ENCODE results near the gene PES1.
"Not testable (repeated sequence)": the region's sequence is repeated elsewhere in the genome, so short reads cannot be mapped to it uniquely, and the experiment has no call there.

Gene PES1

DNA sequence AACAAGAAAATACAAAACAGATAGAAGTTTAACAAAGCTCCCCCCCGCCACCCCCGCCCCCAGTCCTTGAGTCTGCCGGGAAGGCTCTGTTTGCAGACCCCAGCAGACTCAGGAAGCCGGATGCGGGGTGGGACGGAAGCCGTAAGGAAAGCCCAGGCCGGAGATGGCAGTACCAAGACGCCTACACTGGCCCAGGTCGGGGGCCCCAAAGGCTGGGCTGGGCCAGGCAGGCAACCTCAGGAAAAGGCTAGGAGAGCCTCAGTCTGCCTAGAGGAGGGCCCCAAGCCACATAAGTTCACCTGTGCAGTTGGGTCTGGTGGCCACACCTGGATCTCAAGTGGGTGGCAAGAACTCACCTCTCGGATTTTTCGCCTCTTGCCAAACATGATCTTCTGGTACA is 13.2 kb downstream of the PES1 start:
- no peak for DNase-seq (ENCODE audit: low read depth in 4 of 4, low spot score in 1 of 4)

DNA sequence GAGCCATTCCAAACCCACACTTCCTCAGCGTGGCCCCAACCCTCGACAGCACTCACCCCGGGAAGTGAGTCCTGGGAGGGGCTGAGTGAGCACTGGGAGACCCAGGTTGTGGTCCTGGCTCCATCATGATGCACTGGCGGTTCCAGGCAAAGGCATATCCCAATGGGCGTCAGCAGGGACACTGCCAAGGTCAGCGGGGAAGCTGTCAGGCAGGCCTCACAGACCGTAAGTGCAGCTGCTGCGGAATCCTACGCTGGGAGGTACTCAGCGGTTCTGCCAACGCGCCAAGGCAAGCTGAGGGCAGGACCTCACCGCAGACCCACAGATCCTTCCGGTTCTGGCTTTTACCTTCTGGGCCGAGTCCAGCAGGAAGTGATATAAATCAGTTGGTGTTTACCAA is 15.9 kb downstream of the PES1 start:
- no peak for DNase-seq (ENCODE audit: low read depth in 4 of 4, low spot score in 1 of 4)

DNA sequence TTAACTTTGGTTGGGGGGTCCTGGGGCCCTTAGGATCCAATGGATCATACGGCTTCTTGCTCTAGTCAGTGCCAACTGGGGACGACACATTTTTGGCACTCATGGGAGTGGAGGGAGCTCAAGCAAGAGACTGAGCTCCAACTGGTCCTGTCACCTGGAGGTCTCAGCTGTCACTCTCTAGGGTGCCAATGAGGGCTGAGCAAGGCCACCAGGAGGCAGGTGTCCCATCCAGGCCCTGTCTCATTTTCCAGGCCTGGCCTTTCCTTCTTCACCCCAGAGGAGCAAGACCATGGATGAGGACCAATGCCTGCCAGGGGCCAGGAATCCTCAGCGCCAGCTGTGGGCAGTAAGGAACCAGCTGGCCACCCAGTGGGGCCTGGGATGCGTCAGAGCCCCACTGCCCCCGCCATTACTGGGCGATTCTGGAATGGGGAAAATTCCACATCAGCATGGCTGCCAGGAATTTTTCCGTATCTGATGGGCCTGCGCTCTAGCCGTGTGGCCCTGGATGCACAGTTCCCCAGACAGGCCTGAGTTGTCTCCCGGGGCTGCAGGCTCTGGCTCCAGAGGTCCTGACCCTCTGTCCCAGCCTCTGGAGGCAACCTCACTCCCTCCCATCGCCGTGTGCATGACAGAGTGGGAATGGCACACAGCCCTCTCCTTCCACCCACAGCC is 16.6 kb downstream of the PES1 start:
- DNase-seq (ENCODE audit: low read depth in 4 of 4, low spot score in 1 of 4): no peak

DNA sequence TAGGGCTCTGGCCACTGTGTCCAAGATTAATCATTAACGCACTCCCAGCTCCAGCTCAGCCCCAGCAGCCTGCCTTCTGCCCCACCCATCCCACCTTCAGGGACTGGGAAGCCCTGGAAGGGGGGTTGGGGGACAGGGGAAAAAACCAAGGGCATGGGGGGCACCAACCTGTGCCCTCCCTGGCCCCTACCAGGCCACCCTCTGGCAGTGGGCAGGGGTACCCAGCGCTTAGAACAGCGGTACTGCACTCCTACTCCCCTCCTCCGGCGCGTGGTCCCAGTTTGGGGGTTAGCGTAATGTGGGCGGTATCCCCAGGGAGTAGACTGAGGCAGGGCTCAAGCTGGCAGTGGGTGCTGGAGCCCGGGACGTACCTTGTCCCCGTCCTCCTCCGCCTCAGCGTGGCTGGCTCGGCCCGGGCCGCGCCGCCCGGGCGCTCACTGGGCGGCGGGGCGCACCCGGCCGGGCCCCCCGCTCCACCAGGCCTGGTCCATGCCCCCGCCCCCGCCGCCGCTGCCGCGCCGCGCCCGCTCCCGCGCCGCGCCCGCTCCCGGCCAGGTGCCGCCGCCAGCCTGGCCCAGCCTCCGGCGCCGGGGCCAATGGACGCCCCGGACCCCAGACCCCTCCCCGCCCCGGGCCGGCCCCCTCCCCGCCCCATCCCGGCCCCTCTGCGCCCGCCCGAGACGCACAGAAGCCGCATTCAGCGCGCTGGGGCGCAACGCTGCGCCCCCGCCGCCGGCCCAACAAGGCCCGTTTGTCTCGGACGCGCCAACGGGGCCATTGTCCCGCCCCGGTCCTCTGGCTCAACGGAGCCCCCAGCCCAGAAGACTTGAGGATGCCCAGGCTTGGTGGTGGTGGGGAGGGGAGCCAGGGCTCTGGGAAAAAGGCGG is 17.4 kb downstream of the PES1 start, which contains the start of gene GAL3ST1:
Gene GAL3ST1, minus strand, starts transcription at position 571 of the 887 bp plus-strand sequence. CDS start 17,273 bp downstream, outside the sequence.
- DNase-seq (ENCODE audit: low read depth in 4 of 4, low spot score in 1 of 4): no peak

DNA sequence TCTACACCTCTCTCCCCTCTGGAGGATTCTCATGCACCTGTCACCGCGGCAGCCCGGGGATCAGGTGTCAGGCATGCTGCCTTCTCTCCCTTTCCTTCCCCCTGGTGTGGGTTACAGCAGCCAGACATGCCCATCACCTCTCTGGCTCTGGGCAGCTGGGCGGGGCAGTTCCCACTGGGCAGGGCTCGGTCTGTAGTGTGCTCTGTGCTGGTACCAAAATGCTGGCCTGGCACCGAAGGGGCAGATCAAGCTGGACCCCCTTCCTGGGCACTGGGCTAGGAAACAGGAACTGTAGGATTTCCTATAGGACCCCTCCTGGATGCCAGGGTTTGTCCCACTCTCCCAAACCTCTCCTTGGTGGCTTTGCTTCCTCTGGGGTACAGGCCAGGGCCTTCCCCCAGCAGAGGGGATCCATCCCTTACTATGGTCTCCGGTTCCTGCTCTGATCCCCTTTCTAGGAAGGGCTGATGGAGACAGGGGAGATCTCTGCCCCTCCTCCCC is 18.1 kb downstream of the PES1 start:
- DNase-seq (ENCODE audit: low read depth in 4 of 4, low spot score in 1 of 4): no peak

DNA sequence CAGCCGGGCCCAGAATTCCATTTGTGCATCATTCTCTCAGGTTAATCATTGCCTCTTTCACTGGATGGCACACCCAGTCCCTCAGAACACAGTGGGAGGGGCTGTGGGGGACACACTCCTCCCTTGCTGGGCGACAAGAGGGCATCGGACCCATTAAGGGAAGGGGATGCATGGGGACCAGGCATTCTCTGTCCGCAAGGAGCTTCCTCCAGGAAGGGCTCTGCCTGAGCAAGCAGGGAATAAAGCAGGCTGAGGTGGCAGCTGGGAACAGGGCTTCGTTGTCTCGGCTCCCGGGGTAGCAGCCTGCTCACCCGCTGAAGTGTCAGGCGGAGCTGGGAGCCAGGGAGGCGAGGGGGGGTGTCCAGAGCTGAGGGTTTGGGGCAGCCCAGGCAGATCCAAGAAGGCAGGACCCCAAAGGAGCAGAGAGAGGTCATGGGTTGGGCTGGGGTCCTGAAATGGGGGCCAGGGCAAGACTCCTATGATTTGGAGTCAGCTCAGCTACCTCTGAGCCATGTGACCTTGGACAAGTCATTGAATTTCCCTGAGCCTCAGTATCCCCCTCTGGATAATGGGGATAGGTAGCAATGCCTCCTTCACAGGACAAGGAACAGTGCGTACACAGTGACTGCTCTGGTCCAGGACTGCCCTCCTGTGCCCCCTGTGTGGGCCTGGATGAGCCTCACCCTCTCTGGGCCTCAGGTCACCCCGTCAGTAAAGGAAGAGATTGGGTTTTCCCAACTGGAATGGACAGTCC is 18.7 kb downstream of the PES1 start:
- no peak for DNase-seq (ENCODE audit: low read depth in 4 of 4, low spot score in 1 of 4)

DNA sequence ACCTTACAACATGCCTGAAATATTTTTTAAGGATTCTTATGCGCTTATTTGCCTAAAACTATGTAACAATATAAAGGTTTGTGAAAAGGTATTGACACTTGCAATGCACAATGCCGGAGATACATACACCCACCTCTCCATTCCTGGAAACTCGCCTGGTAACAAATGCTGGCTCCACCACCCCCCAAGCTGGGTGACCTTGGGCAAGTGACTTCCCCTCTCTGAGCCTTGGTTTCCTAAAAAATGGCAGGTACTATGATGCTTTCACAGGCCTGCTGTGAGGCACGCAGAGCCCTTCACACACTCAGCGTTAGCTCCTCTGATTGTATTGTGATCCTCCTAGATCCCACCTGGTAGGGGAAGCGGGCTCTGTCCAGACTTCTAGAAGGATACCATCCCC is 19.5 kb downstream of the PES1 start:
- DNase-seq (ENCODE audit: low read depth in 4 of 4, low spot score in 1 of 4): no peak

DNA sequence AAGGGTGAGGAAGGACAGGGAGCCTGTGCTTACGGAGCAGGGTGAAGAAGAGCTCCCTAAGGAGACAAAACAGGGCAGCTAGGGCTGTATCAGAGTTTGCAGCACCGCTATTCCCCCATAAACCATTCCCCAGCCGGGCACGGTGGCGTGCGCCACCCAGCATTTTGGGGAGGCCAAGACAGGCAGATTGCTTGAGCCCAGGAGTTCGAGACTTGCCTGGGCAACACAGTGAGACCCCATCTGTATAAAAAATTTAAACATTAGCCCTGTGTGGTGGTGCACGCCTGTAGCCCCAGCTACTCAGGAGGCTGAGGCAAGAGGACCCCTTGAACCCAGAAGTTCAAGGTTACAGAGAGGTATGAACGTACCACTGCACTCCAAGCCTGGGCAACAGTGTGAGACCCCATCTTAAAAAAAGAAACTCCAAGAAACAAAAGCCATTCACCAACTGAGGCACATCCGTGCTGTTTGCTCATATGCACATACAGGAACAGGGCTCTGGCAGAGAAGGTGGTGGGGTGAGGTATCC is 22.0 kb downstream of the PES1 start:
- no peak for DNase-seq (ENCODE audit: low read depth in 4 of 4, low spot score in 1 of 4)

DNA sequence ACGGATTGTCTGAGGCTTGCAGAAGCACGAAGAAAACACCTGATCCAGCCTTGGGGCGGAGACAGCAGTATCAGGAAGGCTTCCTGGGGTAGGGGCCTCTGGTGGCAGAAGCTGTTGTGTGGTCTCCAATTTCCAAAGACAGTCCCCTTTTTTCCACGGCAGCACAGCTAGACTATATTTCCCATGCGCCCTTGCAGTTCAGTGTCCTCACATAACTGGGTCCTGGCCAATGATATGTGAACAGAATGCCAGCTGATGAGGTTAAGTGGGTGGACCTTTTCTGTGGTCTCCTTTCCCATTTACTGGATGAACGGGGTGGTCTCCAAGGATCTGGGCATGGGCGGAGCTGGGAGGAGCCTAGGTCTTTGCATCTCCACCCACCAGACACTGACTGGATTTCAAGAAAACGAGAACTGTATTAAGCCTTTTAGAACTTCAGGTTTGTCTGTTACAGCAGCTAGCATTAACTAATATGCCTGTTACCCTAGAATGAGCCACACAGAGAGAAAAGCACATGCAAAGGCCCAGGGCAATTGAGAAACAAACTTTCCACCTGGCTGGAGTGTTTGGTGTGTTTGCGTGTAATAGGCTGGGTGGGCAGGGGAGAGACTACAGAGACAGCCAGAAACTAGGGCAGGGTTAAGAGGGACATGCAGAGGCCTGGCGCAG is 23.4 kb downstream of the PES1 start:
- DNase-seq (ENCODE audit: low read depth in 4 of 4, low spot score in 1 of 4): no peak

DNA sequence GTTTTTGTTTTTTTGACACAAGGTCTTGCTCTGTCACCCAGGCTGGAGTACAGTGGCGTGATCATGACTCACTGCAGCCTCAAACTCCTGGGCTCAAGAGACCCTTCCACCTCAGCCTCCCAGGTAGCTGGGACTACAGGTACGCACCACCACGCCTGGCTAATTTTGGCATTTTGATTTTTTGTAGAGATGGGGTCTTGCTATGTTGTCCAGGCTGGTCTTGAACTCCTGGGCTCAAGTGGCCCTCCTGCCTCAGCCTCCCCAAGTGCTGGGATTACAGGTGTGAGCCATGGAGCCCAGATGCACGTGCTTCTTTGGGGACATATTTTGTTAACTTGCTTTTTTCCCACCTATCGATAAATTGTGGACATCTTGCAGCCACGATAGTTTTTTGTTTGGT is 24.4 kb downstream of the PES1 start:
- DNase-seq (ENCODE audit: low read depth in 4 of 4, low spot score in 1 of 4): not testable (repeated sequence)

DNA sequence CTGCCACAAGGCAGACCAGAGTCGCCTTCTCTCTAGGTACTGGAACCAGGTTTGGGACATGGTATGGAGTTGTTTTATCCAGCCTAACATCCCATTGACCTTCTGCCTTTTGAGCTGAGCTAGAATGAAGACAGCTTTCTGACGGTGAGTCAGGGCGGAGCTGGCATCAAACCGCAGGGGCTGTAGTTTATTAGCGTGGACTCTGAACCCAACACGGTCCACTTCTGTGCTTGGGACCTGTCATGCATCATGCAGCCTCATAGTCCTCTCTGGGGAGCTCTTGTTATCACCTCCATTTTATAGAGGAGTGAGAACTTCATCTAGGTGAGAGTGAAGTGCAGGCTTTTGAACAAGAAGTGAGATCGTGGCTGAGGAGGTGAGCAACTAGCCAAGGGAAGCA is 25.6 kb downstream of the PES1 start:
- no peak for DNase-seq (ENCODE audit: low read depth in 4 of 4, low spot score in 1 of 4)

DNA sequence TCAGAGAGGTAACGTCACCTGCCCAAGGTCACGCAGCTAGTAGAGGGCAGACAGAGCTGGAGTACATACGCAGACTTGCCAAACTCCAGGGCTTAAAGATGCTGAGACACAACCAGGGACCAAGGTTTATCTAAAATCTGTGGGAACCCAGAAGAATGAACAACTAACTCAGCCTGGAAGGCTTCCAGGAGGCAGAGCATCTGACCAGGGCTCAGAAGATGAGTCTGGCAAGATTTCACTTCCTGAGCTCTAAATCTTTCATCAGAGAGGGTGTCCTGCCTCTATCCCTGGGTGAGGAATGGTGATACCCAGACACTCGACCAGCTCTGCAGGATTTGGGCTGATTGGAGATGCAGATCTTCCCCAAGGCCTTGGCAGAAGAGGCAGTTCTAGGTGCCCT is 26.4 kb downstream of the PES1 start:
- DNase-seq (ENCODE audit: low read depth in 4 of 4, low spot score in 1 of 4): no peak

DNA sequence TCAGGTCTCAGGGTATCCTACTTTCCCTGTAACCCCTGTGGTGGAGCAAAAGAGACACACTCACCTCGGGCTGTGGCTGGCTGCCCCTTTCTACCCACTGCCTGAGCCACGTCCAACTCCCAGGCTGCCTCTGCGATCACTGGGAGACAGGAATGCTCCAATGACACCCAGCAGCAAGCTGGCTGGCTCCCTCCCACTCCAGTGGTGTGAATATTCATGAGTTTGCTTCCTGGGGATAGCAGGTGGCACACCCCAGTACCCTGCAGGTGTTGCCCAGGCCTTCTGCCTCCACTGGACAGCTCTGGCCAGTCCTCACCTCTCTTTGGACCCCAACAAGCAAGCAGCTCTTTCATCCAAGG is 27.0 kb downstream of the PES1 start:
- DNase-seq (ENCODE audit: low read depth in 4 of 4, low spot score in 1 of 4): no peak

DNA sequence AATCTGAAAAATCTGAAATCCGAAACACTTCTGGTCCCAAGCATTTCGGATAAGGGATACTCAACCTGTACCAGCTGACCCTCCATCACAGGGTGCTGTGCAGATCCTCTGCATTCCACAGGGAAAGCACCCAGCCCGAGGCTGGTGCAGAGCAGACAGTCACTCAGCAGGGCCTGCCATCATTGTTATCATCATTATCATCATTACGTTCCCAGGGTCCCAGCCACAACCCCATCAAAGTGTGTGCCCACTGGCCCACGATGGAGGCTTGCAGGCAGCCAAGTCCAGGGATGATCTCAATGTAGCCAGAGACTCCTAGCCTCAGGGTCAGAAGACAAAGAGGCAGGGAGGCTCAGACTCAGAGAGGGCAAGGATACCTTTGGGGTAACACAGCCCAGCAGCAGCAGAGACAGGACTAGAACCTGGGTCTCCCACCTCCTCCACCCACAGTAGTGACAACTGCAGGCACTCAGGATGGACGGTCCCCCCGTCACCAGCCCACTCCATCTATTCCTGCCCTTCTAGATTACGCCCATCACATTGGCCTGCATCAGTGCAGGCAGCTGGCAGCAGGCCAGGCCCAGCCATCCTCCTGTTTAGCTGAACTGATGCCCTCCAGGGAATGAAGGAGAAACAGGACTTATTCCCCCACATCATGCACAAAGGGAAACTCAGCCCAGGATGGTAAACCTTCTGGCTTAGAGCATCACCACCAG is 27.5 kb downstream of the PES1 start:
- no peak for DNase-seq (ENCODE audit: low read depth in 4 of 4, low spot score in 1 of 4)

DNA sequence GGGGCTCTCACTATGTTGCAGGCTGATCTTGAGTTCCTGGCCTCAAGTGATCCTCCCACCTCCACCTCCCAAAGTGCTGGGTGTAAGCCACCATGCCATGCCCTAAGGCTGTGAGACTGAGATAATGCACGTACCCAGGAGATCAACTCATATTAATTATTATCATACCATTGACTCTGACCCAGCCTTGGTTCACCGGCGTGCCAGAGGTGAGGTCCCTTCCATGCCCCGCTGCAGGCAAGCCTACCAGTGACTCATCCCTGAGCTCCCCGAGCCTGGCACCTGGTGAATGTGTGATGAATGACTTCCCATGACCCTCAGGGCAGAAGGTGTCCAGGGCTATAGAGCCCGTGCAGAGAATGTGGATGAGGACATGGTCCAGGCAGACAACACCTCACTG is 29.3 kb downstream of the PES1 start:
- DNase-seq (ENCODE audit: low read depth in 4 of 4, low spot score in 1 of 4): no peak

DNA sequence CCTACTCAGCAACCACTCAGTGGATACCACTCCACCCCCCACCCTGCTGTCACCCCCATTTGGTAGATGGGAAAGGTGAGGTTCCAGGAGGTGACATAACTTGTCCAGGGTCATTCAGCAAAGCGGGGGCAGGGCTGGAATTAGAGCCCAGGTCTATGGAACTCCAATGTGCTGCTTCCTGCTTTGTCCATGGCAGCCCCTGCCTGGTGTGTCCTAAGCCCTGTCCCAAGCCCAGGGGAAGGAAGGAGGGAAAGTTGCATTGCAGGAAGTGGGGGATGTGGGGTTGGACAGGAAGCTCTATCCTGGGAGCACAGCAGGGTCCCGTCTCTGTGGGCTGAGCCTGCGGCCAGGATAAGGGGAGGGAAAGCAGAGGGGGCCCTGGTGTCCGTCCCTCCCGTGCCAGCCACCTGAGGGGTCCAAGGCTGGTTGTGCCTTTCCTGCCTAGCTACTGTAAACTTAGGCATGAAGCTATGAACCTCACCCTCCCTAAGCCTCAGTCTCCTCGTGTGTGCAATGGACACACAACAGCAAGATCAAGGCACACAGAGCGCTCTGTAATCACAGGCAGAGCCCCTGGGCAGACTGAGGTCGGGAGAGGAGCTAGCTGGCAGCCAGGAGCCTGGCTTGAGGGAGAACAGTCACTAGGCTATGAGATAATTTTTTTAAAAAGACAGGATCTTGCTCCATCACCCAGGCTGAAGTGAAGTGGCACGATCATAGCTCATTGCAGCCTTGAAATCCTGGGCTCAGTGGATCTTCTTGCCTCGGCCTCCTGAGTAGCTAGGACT is 30.1 kb downstream of the PES1 start:
- DNase-seq (ENCODE audit: low read depth in 4 of 4, low spot score in 1 of 4): no peak

DNA sequence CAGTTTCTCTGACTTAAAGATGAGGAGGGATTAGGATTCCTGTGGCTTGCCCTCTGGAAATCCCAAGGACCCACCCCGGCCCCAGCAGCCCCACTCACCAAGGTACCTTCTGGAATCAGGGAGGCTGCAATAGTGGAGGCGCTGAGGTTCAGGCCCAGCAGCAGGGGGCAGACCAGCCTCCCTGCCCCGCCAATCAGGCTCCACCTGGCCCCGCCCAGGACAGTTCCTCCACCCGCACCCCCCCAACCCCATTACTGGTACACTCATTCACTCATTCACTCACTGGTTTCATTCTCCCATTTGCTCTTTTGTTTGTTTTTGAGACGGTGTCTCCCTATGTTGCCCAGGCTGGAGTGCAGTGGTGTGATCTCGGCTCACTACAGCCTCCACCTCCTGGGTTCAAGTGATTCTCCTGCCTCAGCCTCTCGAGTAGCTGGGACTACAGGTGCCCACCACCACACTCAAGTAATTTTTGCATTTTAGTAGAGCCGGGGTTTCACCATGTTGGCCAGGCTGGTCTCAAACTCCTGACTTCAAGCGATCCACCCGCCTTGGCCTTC is 31.0 kb downstream of the PES1 start:
- not testable (repeated sequence) for DNase-seq (ENCODE audit: low read depth in 4 of 4, low spot score in 1 of 4)

DNA sequence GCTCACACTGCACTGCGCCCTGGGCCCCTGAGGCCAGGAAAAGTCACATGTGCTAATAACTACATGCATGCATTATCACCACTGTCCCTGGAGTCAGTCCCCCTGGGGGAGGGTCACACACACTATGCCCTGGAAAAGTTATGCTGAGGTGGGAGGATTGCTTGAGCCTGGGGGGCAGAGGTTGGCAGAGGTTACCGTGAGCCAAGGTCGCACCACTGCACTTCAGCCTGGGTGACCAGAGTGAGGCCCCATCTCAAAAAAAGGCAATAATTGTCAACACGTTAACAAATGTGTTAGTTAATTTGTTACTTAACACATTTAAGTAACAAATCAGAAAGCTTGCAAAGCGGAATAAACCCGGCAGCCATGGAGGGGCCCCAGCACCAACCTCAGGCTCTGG is 31.8 kb downstream of the PES1 start:
- no peak for DNase-seq (ENCODE audit: low read depth in 4 of 4, low spot score in 1 of 4)

DNA sequence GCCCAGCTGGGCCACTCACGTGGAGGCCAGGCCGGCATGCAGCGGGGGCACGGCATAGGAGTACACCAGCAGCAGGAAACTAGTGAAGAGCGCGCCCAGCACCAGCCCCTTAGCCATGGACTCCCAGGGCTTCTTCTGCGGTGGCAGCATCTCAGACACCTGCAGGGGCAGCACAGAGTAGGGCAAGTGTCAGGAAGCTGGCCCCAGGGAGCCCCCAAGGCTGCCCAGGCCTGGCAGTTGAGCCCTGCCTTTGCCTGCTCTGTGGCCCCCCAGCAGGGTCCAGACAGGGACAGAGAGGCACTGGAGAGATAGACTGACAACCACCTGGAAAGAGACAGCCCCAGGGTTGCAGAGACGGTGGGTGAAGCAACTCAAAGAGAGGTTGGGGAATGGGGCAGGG is 34.5 kb downstream of the PES1 start:
- DNase-seq (ENCODE audit: low read depth in 4 of 4, low spot score in 1 of 4): no peak
